HCT116 (cell line): ENCODE data around the gene EPPIN. TPM values are rescaled to one million over a fixed set of nuclear protein-coding genes. Genes with fewer than 3 reads are reported as not detected.
A peak's percentile ranks its signal among the peaks of the same experiment; 100 is the strongest.

ENCODE experiments used
- ATAC-seq: fragments of 200-7000 bp; cut with Tn5 transposase; 2 replicates; pipeline ENCODE4 v1.9.1; 2020; ENCODE audit warnings: mild to moderate bottlenecking, moderate library complexity
- BruUV-seq: library from RNA; stranded (reverse); fragments of 400-500 nt; replicated peaks from 2 replicates; lab custom pipeline; 2021; lab: Mats Ljungman, UMichigan
- CTCF ChIA-PET: fragments of 300-600 bp; sonication (Branson Sonifier 250); formaldehyde crosslinking; loops from one replicate; lab custom pipeline; 2021; ENCODE audit warnings: antibody characterized with exemption; lab: Charles Lee
- POLR2A ChIA-PET: fragments of 300-600, 350-600 bp; sonication (Branson Sonifier 250); formaldehyde crosslinking; loops from one replicate; lab custom pipeline; 2021; ENCODE audit warnings: antibody characterized with exemption; lab: Charles Lee
- RAD21 ChIA-PET, 2 experiments: fragments of 300-600 bp; sonication (Branson Sonifier 250); formaldehyde crosslinking; loops; one replicate each; lab custom pipeline; 2023; ENCODE audit warnings: low total read pairs in 2 of 2; ENCODE audit not compliant: uncharacterized antibody in 2 of 2, unreplicated experiment in 2 of 2, low non-redundant PET in 1 of 2; lab: Charles Lee
- DNase-seq: peaks from one replicate; pipeline ENCODE4 v3.0.0-alpha.2; 2010; ENCODE audit warnings: low read depth, low spot score
- H2AFZ ChIP-seq: fragments of 200-600 bp; shearing (Covaris generic), sonication (generic); 2 replicates; pipeline ENCODE4 v1.6.1; 2017; ENCODE audit warnings: low read depth, mixed run types, mixed read lengths, antibody characterized with exemption, low read length; ENCODE audit not compliant: poor library complexity, severe bottlenecking
- H3K27ac ChIP-seq: 2 replicates; pipeline ENCODE4 v1.5.1; 2012; ENCODE audit warnings: low read depth, low read length
- H3K27me3 ChIP-seq: fragments of 200-600 bp; sonication (generic); 2 replicates; pipeline ENCODE4 v1.6.1; 2016; ENCODE audit warnings: mixed run types, low read length, mixed read lengths; ENCODE audit not compliant: insufficient read depth
- H3K36me3 ChIP-seq, 2 experiments: fragments of 200-500 bp in 1 of 2; fragments of 200-600 bp in 1 of 2; sonication (Bioruptor generic) in 1 of 2; sonication (generic) in 1 of 2; 2 replicates each; pipeline versions ENCODE4 v1.5.1 to v1.6.1; 2014 to 2016; ENCODE audit warnings: low read length in 2 of 2, inconsistent platforms in 1 of 2, mixed read lengths in 1 of 2, mixed run types in 1 of 2; ENCODE audit not compliant: insufficient read depth in 2 of 2, control insufficient read depth in 1 of 2
- H3K4me1 ChIP-seq, 2 experiments: fragments of 200-600 bp in 1 of 2; sonication (generic) in 1 of 2; 2 replicates each; pipeline versions ENCODE4 v1.5.1 to v1.6.1; 2012 to 2017; ENCODE audit warnings: low read length in 2 of 2, inconsistent platforms in 1 of 2, mild to moderate bottlenecking in 1 of 2, mixed read lengths in 1 of 2, mixed run types in 1 of 2, moderate library complexity in 1 of 2; ENCODE audit not compliant: insufficient read depth in 2 of 2, control insufficient read depth in 1 of 2
- H3K4me2 ChIP-seq: fragments of 200-600 bp; sonication (generic); 2 replicates; pipeline ENCODE4 v1.6.1; 2017; ENCODE audit warnings: mixed run types, low read length, mixed read lengths
- H3K4me3 ChIP-seq, 2 experiments: fragments of 200-600 bp in 1 of 2; sonication (generic) in 1 of 2; replicated peaks in 1 of 2; 2 replicates each; pipeline ENCODE4 v1.5.1; 2011 to 2016; ENCODE audit warnings: low read length in 2 of 2, control low read depth in 1 of 2, low read depth in 1 of 2, mild to moderate bottlenecking in 1 of 2, mixed read lengths in 1 of 2, mixed run types in 1 of 2
- H3K79me2 ChIP-seq: fragments of 200-600 bp; sonication (generic); 2 replicates; pipeline ENCODE4 v1.6.1; 2017; ENCODE audit warnings: mild to moderate bottlenecking, mixed run types, low read length, moderate library complexity, mixed read lengths; ENCODE audit not compliant: insufficient read depth
- H3K9ac ChIP-seq: fragments of 200-600 bp; sonication (generic); 2 replicates; pipeline ENCODE4 v1.6.1; 2016; ENCODE audit warnings: low read length, mixed read lengths
- H3K9me2 ChIP-seq: fragments of 200-600 bp; sonication (generic), shearing (Covaris generic); 2 replicates; pipeline ENCODE4 v1.6.1; 2017; ENCODE audit warnings: mixed run types, mild to moderate bottlenecking, moderate library complexity; ENCODE audit not compliant: insufficient read depth
- H3K9me3 ChIP-seq, 2 experiments: fragments of 200-500 bp in 1 of 2; fragments of 200-600 bp in 1 of 2; sonication (Bioruptor generic) in 1 of 2; sonication (generic) in 1 of 2; 2 replicates each; pipeline ENCODE4 v1.6.1; 2014 to 2017; ENCODE audit warnings: low read length in 2 of 2, mixed read lengths in 2 of 2, inconsistent platforms in 1 of 2, low read depth in 1 of 2, mild to moderate bottlenecking in 1 of 2, mixed run types in 1 of 2, moderate library complexity in 1 of 2; ENCODE audit not compliant: control insufficient read depth in 1 of 2, insufficient read depth in 1 of 2
- H4K20me1 ChIP-seq: fragments of 200-600 bp; sonication (generic), shearing (Covaris generic); 2 replicates; pipeline ENCODE4 v1.6.1; 2017; ENCODE audit warnings: mixed run types, mild to moderate bottlenecking, moderate library complexity; ENCODE audit not compliant: insufficient read depth
- EGR1 ChIP-seq: IDR thresholded peaks from 2 replicates; pipeline ENCODE4 v1.6.1; 2012; ENCODE audit warnings: low read depth
- EZH2 ChIP-seq: fragments of 200-600 bp; sonication (generic); IDR thresholded peaks from 2 replicates; pipeline ENCODE4 v1.6.1; 2017; ENCODE audit warnings: antibody characterized with exemption, mixed run types
- RAD21 ChIP-seq: IDR thresholded peaks from 2 replicates; pipeline ENCODE4 v1.6.1; 2012; ENCODE audit warnings: low read depth, mild to moderate bottlenecking
- ZFX ChIP-seq: fragments of 450-650 bp; IDR thresholded peaks from 2 replicates; pipeline ENCODE4 v1.6.1; 2017
- intact Hi-C: fragments of 100-400 bp; cut with micrococcal nuclease; formaldehyde crosslinking; loops from 2 replicates; pipeline ENCODE4 v1.10.0; 2022
- total RNA-seq: library from RNA; stranded (reverse); gene quantifications from one replicate; pipeline ENCODE4 v1.2.1, GENCODE V29; 2021; ENCODE audit not compliant: unreplicated experiment
- TF ChIP-seq, protein P1 (sequence below), 3 experiments: fragments of 200-600 bp in 1 of 3; sonication (generic) in 1 of 3; IDR thresholded peaks in 2 of 3; conservative IDR thresholded peaks in 1 of 3; 2 replicates each; pipeline ENCODE4 v1.5.1; 2012 to 2017; ENCODE audit warnings: low read depth in 2 of 3, low read length in 2 of 3, antibody characterized with exemption in 1 of 3, borderline replicate concordance in 1 of 3, control low read depth in 1 of 3, mild to moderate bottlenecking in 1 of 3, mixed read lengths in 1 of 3, mixed run types in 1 of 3, moderate library complexity in 1 of 3; ENCODE audit not compliant: insufficient read depth in 1 of 3

The EPPIN gene
- total RNA-seq, 1 experiment from 2014 or later: not detected

DNA sequence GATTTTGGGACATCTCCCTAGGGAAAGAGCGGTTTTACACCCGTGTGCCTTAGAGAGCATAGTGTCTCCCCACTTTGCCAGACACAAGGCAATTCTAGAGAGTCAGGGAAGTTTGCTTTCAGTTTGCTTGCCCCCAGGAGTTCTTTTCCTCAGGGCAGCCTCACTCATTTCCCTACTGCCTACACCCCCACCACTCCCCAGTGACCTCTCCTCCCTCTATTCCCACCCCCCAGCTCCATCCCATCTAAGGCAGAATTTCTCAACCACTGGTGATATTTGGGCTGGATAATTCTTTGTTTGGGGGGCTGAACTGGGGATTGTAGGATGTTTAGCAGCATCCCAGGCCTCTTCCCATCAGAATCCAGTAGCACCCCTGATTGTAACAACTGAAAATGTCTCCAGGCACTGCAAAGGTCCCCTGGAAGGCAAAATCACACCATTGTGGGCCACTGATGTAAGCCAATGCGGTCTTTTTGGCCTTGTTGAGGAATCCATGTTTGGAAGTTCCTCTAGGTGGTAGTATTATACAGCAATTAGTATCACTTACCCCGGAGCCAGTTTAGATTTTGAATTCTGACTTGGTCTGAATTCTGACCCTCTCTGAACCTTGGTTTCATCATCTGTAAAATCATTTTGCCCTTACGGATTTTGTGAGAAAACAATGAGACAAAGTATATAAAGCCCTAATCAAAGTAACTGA is 1.3 kb downstream of the EPPIN start:
- Histone ChIP-seq H3K27me3 (peaks cover 49% of the 10 kb centered on the region; the same call in 1 of the 2 replicates), H3K4me1 (no peaks in the 10 kb centered on the region), H3K36me3 (no peaks in the 10 kb centered on the region), H3K4me2 (no peak overlapping the region), H2AFZ (no peak overlapping the region), H3K9ac (no peak overlapping the region), H3K9me2 (no peaks in the 10 kb centered on the region), H3K9me3 (no peaks in the 10 kb centered on the region), H3K27ac (no peak overlapping the region), H4K20me1 (no peaks in the 10 kb centered on the region), H3K79me2 (no peaks in the 10 kb centered on the region), H3K4me3 (no peak overlapping the region)
- ATAC-seq (peak; percentile 81), DNase-seq (peak; percentile 21)
- RAD21 ChIA-PET: interaction anchor here in 1 of 2 experiments (1.1 kb wide), 1 partner anchor 225 kb away, joined by 5 read pairs; no protein-coding TSS in a partner anchor
- CTCF ChIA-PET: interaction anchor here (0.6 to 1.5 kb wide), 3 partner anchors 12 to 417 kb away, joined by 3 to 25 read pairs (median 3); no protein-coding TSS in a partner anchor
- POLR2A ChIA-PET: no interaction called here
- TF ChIP-seq ZFX (no peak), RAD21 (peak; percentile 81), EZH2 (no peak), EGR1 (no peak)
- TF ChIP-seq, protein P1, sequence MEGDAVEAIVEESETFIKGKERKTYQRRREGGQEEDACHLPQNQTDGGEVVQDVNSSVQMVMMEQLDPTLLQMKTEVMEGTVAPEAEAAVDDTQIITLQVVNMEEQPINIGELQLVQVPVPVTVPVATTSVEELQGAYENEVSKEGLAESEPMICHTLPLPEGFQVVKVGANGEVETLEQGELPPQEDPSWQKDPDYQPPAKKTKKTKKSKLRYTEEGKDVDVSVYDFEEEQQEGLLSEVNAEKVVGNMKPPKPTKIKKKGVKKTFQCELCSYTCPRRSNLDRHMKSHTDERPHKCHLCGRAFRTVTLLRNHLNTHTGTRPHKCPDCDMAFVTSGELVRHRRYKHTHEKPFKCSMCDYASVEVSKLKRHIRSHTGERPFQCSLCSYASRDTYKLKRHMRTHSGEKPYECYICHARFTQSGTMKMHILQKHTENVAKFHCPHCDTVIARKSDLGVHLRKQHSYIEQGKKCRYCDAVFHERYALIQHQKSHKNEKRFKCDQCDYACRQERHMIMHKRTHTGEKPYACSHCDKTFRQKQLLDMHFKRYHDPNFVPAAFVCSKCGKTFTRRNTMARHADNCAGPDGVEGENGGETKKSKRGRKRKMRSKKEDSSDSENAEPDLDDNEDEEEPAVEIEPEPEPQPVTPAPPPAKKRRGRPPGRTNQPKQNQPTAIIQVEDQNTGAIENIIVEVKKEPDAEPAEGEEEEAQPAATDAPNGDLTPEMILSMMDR (IDR thresholded peaks at IDR 0.05 in 2 of 3, conservative IDR thresholded peaks at IDR 0.05 in 1 of 3; ENCODE audit: borderline replicate concordance in 1 of 3, insufficient read depth in 1 of 3, low read depth in 2 of 3, low read length in 2 of 3): peak; percentile 24 to 61 (median 59); a peak in 4 of 6 replicates
- no TSS peak for BruUV-seq
- intact Hi-C loops: loop anchor here (1.0 to 10.0 kb wide), 4 partner anchors 206 to 419 kb away; partner anchors contain the start of gene PCIF1
